M059J (cell line): Measurements from ENCODE around the gene C21orf91. TPM values are rescaled to one million over a fixed set of nuclear protein-coding genes. Genes with fewer than 3 reads are reported as not detected.

ENCODE experiments used
- total RNA-seq: library from RNA; depleted of rRNA; stranded (reverse); fragments of >200 nt; shearing (Covaris generic); gene quantifications from 2 replicates; pipeline ENCODE4 v1.2.3, GENCODE V29; 2014; rRNA removed

The C21orf91 gene
- total RNA-seq, 1 experiment from 2014 or later = 10.9 TPM

Other genes starting within 250 kb of the C21orf91 start
- gene BTG3, start 206.5 kb downstream of the C21orf91 start, total RNA-seq = 99.2 and 135 TPM in 2 replicates